Measurements from ENCODE around the gene CABP4. TPM values are rescaled to one million over a fixed set of nuclear protein-coding genes. Genes with fewer than 3 reads are reported as not detected.

Gene CABP4
- total RNA-seq, 1 experiment from 2014 or later, result not detected

GRCh38 chr11:67449116-67449844 is 5.9 kb upstream of the CABP4 start:
- DNase-seq (ENCODE audit: unreplicated experiment), result no peak
- H3K36me3 Mint-ChIP-seq (ENCODE audit: insufficient read depth, unreplicated experiment), result peaks cover 4% of the 10 kb centered on the region
- no peaks in the 10 kb centered on the region for H3K9me3 Mint-ChIP-seq (ENCODE audit: unreplicated experiment)
- no peak overlapping the region for H3K27ac Mint-ChIP-seq (ENCODE audit: low read depth, unreplicated experiment)
- no peak for TF ChIP-seq CTCF (IDR thresholded peaks at IDR 0.05; ENCODE audit: unreplicated experiment)
- intact Hi-C loops (cut with micrococcal nuclease), result no loop called here
- peaks cover 9% of the 10 kb centered on the region for H3K4me1 Mint-ChIP-seq (ENCODE audit: insufficient read depth, unreplicated experiment)
- H3K27me3 Mint-ChIP-seq (ENCODE audit: insufficient read depth, unreplicated experiment), result no peaks in the 10 kb centered on the region
- POLR2A ChIA-PET, result interaction anchor here (0.6 kb wide), 2 partner anchors 9 to 12 kb away, joined by 3 to 4 read pairs; no protein-coding TSS in a partner anchor
- CTCF ChIA-PET, result interaction anchor here (0.6 to 0.8 kb wide), 2 partner anchors 53 to 75 kb away, joined by 3 to 4 read pairs; no protein-coding TSS in a partner anchor
- no peak overlapping the region for H3K4me3 Mint-ChIP-seq (ENCODE audit: unreplicated experiment)
- no TSS peak for BruUV-seq (replicated peaks)

GRCh38 chr11:67450796-67451657 is 4.1 kb upstream of the CABP4 start:
- H3K4me1 Mint-ChIP-seq (ENCODE audit: insufficient read depth, unreplicated experiment), result no peaks in the 10 kb centered on the region
- H3K4me3 Mint-ChIP-seq (ENCODE audit: unreplicated experiment), result no peak overlapping the region
- CTCF ChIA-PET, result interaction anchor here (0.7 kb wide), 1 partner anchor 128 kb away, joined by 3 read pairs; no protein-coding TSS in a partner anchor
- TF ChIP-seq CTCF (IDR thresholded peaks at IDR 0.05; ENCODE audit: unreplicated experiment), result no peak
- H3K36me3 Mint-ChIP-seq (ENCODE audit: insufficient read depth, unreplicated experiment), result peaks cover 4% of the 10 kb centered on the region
- POLR2A ChIA-PET, result interaction anchor here (0.7 kb wide), 1 partner anchor 23 kb away, joined by 3 read pairs; no protein-coding TSS in a partner anchor
- no peak for DNase-seq (ENCODE audit: unreplicated experiment)
- no peaks in the 10 kb centered on the region for H3K9me3 Mint-ChIP-seq (ENCODE audit: unreplicated experiment)
- intact Hi-C loops (cut with micrococcal nuclease), result no loop called here
- no peak overlapping the region for H3K27ac Mint-ChIP-seq (ENCODE audit: low read depth, unreplicated experiment)
- BruUV-seq (replicated peaks), result no TSS peak
- H3K27me3 Mint-ChIP-seq (ENCODE audit: insufficient read depth, unreplicated experiment), result no peaks in the 10 kb centered on the region

GRCh38 chr11:67451658-67451976 is 3.5 kb upstream of the CABP4 start:
- no peak for TF ChIP-seq CTCF (IDR thresholded peaks at IDR 0.05; ENCODE audit: unreplicated experiment)
- Mint-ChIP-seq H3K27me3 (ENCODE audit: insufficient read depth, unreplicated experiment) (no peaks in the 10 kb centered on the region), H3K4me3 (ENCODE audit: unreplicated experiment) (no peak overlapping the region), H3K36me3 (ENCODE audit: insufficient read depth, unreplicated experiment) (peaks cover 4% of the 10 kb centered on the region), H3K9me3 (ENCODE audit: unreplicated experiment) (no peaks in the 10 kb centered on the region), H3K4me1 (ENCODE audit: insufficient read depth, unreplicated experiment) (no peaks in the 10 kb centered on the region), H3K27ac (ENCODE audit: low read depth, unreplicated experiment) (no peak overlapping the region)
- ChIA-PET POLR2A (no interaction called here), CTCF (no interaction called here)
- no peak for DNase-seq (ENCODE audit: unreplicated experiment)
- intact Hi-C loops (cut with micrococcal nuclease), result no loop called here
- BruUV-seq (replicated peaks), result no TSS peak
